Measurements from ENCODE around the gene SYT11.

GRCh38 chr1:155860970-155861510 is 1.7 kb downstream of the SYT11 start:
- TF ChIP-seq CTCF (IDR thresholded peaks at IDR 0.05): no peak
- no peak for TF ChIP-seq POLR2AphosphoS5 (IDR thresholded peaks at IDR 0.05)
- TF ChIP-seq POLR2A (IDR thresholded peaks at IDR 0.05): no peak
- TF ChIP-seq EP300 (IDR thresholded peaks at IDR 0.05): no peak
